Occipital lobe (tissue), 2 donors: ENCODE results near the gene HK1. TPM values are rescaled to one million over a fixed set of nuclear protein-coding genes. Genes with fewer than 3 reads are reported as not detected.
"Not testable (repeated sequence)": the region's sequence is repeated elsewhere in the genome, so short reads cannot be mapped to it uniquely, and the experiment has no call there.

Experiments
- DNase-seq: peaks from one replicate; lab custom pipeline; 2025; lab: John Stamatoyannopoulos, UW
- total RNA-seq: library from RNA; depleted of rRNA; stranded (reverse); fragments of >200 nt; gene quantifications from one replicate; pipeline ENCODE4 v1.2.3, GENCODE V29; 2014

Gene HK1
- total RNA-seq, 1 donor from 2014 or later = 98.4 TPM

DNA sequence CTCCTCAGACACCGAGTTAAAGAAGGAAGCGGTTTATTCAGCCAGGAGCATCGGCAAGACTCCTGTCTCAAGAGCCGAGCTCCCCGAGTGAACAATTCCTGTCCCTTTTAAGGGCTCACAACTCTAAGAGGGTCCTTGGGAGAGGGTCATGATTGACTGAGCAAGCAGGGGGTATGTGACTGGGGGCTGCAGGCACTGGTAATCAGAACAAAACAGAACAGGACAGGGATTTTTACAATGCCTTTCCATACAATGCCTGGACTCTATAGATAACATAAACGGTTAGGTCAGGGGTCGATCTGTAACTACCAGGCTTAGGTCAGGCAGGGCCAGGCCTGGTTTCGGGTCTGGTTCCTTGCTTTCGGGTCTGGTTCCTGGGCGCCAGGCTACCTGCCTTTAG is 30.0 kb downstream of the HK1 start:
- DNase-seq = not testable (repeated sequence)

DNA sequence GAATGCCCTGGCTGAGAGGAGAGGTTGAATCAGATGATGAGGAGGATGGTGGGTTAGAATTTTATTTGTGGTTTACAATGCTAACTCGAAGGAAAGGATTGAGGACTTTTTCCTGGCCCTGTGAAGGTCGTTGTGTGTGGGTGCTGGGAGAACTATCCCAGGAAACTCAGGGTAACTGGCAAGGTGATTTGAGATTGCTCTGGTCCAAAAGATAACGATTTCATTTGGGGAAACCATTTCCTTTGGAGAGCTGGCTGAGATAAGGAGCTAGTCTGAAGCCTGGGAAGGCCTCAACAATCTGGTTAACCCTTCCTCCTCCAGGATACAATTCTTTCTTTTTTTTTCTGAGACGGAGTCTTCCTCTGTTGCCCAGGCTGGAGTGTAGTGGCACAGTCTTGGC is 33.0 kb downstream of the HK1 start:
- no peak for DNase-seq

- no peak for DNase-seq
Measured at GRCh38 chr10:69312528-69312927, 34.2 kb downstream of the HK1 start.

GRCh38 chr10:69315100-69315542 is 36.8 kb downstream of the HK1 start:
- no peak for DNase-seq

- no peak for DNase-seq
Measured at GRCh38 chr10:69315610-69316312, 37.5 kb downstream of the HK1 start.

- no peak for DNase-seq
Measured at GRCh38 chr10:69316313-69317059, 38.2 kb downstream of the HK1 start.

GRCh38 chr10:69317175-69317604 is 38.9 kb downstream of the HK1 start:
- no peak for DNase-seq

DNA sequence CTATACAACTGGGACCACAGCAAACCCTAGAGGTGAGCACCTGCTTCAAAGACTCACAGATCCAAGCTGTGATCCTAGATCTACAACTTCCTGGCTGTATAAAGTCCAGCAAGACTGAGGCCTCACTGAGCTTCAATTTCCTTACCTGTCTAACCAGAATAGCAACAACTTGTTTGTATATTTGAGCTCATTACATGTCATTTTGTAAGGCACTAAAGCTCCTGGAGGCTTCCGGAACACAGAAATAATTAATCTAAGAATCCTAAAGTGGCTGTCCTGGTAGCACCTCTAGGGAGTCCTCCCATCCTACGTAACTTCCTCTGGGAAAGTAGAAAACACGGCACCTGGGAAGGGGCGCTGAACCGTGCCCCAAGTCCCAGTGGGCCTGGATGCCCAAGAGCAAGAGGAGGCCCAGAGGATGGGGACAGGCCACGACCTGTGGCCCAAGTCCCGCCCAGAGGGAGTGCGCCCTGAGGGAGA is 39.4 kb downstream of the HK1 start:
- DNase-seq = no peak

DNA sequence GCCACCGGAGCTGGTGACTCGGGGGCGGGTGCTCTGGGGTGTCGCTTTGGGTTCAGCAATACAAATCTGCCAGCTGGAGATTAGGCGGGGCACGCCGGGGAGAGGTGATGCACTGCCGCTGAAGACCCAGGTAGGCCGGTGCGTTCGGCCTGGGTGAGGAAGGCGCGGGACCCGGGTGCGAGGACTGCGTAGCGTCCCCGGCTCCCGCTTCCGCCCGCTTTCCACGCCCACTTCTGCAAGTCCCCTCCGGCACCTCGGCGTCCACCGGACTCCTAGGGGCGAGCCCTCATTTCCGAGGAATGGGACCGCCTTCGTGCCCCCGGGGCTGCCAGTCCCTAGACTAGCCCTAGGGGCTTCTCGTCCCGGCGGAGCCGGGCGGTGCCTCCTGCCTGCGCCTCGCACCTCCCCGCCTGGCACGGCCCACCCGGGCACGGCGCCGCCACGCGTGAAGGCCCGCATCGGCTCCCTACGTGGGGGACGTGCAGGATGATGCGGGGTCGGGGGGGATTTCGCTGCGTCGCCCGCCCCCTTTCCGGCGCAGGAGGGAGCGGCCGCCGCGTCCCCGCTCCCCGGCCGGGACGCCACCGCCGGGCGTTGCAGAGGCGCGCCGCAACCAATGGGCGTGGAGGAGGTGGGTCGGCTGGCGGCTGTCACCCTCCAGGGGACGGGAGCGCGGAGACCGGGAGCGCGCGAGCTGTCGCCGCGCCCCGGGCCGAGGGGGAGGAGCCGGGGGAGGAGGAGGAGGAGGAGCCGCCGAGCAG is 40.0 kb downstream of the HK1 start:
- DNase-seq = peak; percentile 85

DNA sequence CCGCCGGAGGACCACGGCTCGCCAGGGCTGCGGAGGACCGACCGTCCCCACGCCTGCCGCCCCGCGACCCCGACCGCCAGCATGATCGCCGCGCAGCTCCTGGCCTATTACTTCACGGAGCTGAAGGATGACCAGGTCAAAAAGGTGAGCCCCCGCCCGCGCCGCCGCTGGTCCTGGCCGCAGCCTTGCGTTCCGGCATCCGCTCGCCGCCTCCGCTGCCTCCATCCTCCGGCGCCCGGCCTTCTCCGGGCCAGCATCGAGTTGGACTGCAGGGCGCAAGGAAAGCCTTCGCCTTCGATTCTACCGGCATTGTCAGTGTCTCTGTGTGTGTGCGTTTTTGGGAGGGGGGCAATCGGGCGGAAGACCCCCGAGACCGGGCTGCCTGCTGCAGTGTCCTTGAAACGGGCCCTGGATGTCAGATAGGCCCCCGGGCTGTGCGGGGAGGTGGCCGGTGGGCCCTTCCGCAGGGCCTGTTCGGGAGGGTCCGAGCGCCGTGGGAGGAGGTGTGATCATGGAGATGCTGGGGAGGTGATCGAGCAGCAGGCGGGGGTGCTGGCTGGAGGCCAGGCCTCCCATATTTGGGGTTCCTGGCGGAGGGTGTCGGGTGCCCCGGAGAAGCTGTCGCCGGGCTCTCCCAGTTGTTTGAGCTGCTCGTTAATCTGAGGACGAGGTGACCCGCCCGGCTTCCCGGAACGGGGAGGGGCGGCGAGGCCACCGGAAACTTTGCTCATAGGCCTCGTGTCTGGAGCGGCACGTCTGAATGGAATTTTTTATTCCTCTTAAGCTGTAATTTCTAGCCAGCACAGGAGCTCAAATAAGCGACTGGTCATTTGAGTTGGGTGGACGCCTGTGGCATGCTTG is 40.8 kb downstream of the HK1 start:
- DNase-seq = peak; percentile 53

- no peak for DNase-seq
Measured at GRCh38 chr10:69319841-69320316, 41.6 kb downstream of the HK1 start.

DNA sequence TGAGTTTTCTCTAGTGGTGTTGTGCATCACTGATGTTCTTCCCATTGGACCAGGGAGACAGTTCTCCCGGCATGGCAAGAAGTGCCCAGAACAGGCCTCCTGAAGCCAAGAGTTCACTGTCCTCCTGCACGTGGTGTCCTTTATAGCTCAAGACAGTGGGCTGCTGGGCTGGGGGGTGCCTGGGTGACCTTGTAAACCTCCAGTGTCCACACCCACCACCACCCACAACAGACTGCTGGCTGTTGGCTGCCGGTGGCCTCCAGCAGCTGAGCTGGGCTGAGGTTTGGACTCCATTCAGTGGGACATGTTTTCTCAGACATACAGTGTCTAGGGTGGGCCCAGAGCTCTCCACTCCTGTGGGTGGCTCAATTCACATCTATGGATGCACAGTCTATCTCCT is 42.2 kb downstream of the HK1 start:
- DNase-seq = no peak

- DNase-seq = no peak
Measured at GRCh38 chr10:69321039-69321715, 42.9 kb downstream of the HK1 start.

- no peak for DNase-seq
Measured at GRCh38 chr10:69321865-69322264, 43.6 kb downstream of the HK1 start.

GRCh38 chr10:69322346-69322745 is 44.0 kb downstream of the HK1 start:
- DNase-seq = not testable (repeated sequence)

- no peak for DNase-seq
Measured at GRCh38 chr10:69323622-69324021, 45.3 kb downstream of the HK1 start.

DNA sequence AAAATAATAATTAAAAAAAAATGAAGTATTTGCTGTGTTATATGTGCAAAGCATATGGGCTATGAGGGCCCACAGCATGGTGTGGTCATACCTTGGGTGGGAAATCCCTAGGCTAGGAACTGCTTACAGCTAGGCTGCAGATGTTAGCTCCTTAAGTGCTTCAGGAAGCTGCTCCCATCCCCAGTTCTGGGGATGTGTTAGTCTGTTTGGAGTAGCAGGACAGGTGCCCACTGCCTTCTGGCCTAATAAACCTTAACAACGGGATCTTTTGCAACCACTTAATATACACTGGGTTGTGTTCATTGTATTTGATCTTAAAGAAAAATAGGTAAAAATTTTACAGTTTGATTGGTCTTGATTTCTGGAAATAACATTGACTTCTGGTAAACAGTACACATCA is 46.3 kb downstream of the HK1 start:
- DNase-seq = no peak

- not testable (repeated sequence) for DNase-seq
Measured at GRCh38 chr10:69325637-69326523, 47.6 kb downstream of the HK1 start.

GRCh38 chr10:69326692-69327091 is 48.4 kb downstream of the HK1 start:
- DNase-seq = no peak
